Measurements from ENCODE around the gene BTLA.
"Not testable (repeated sequence)": the region's sequence is repeated elsewhere in the genome, so short reads cannot be mapped to it uniquely, and the experiment has no call there.

Gene BTLA

GRCh38 chr3:112489674-112490479, 9.4 kb downstream of the BTLA start:
- no peak for DNase-seq

GRCh38 chr3:112486811-112487505, 12.3 kb downstream of the BTLA start:
- DNase-seq = no peak

GRCh38 chr3:112484352-112484751, 14.9 kb downstream of the BTLA start:
- no peak for DNase-seq

GRCh38 chr3:112482675-112483074, 16.6 kb downstream of the BTLA start:
- no peak for DNase-seq

- DNase-seq = no peak
These were observed 18.0 kb downstream of the BTLA start for GRCh38 chr3:112481302-112481721.

GRCh38 chr3:112477891-112478290, 21.4 kb downstream of the BTLA start:
- DNase-seq = no peak

GRCh38 chr3:112476346-112476745, 22.9 kb downstream of the BTLA start:
- no peak for DNase-seq

- no peak for DNase-seq
These were observed 24.5 kb downstream of the BTLA start for GRCh38 chr3:112474796-112475195.

GRCh38 chr3:112472691-112473090, 26.6 kb downstream of the BTLA start:
- no peak for DNase-seq

GRCh38 chr3:112471596-112472325, 27.5 kb downstream of the BTLA start:
- no peak for DNase-seq

GRCh38 chr3:112470788-112471187, 28.5 kb downstream of the BTLA start:
- DNase-seq = no peak

- DNase-seq = no peak
These were observed 29.6 kb downstream of the BTLA start for GRCh38 chr3:112469671-112470070.

- DNase-seq = no peak
These were observed 31.7 kb downstream of the BTLA start for GRCh38 chr3:112467539-112467938.

- no peak for DNase-seq
These were observed 33.3 kb downstream of the BTLA start for GRCh38 chr3:112466020-112466419.

- no peak for DNase-seq
These were observed 35.0 kb downstream of the BTLA start for GRCh38 chr3:112464264-112464663.

GRCh38 chr3:112463250-112463649, 36.0 kb downstream of the BTLA start:
- DNase-seq = no peak

- not testable (repeated sequence) for DNase-seq
These were observed 37.5 kb downstream of the BTLA start for GRCh38 chr3:112461787-112462186.

- DNase-seq = no peak
These were observed 38.6 kb downstream of the BTLA start for GRCh38 chr3:112460519-112461195.

GRCh38 chr3:112459750-112460149, 39.5 kb downstream of the BTLA start:
- DNase-seq = no peak

GRCh38 chr3:112456147-112456546, 43.1 kb downstream of the BTLA start:
- DNase-seq = no peak

- DNase-seq = no peak
These were observed 50.3 kb downstream of the BTLA start for GRCh38 chr3:112448939-112449338.

- peak; percentile 81 for DNase-seq
These were observed 52.9 kb downstream of the BTLA start for GRCh38 chr3:112446343-112446742.

- no peak for DNase-seq
These were observed 53.4 kb downstream of the BTLA start for GRCh38 chr3:112445839-112446238.

Data from NCI-H187 treated with DMSO at 0.1 percent for 48 hours (cell line).